Neural progenitor cell (in vitro differentiated cells): ENCODE data around the gene ZXDB. TPM values are rescaled to one million over a fixed set of nuclear protein-coding genes. Genes with fewer than 3 reads are reported as not detected.
"Not testable (repeated sequence)": the region's sequence is repeated elsewhere in the genome, so short reads cannot be mapped to it uniquely, and the experiment has no call there.

Source experiments
- DNase-seq: peaks from one replicate; pipeline ENCODE4 v3.0.0-alpha.2; 2016; ENCODE audit warnings: low spot score
- H2AFZ ChIP-seq: fragments of 200-600 bp; sonication (generic); replicated peaks from 2 replicates; pipeline ENCODE4 v1.6.1; 2016; ENCODE audit warnings: antibody characterized with exemption
- H3F3A ChIP-seq: fragments of 200-600 bp; sonication (generic); 2 replicates; pipeline ENCODE4 v1.6.1; 2016; ENCODE audit warnings: antibody characterized with exemption, low read depth
- H3K27ac ChIP-seq: fragments of 200-600 bp; sonication (generic); 2 replicates; pipeline ENCODE4 v1.5.1; 2016; ENCODE audit warnings: mild to moderate bottlenecking
- H3K27me3 ChIP-seq: fragments of 200-600 bp; sonication (generic); 2 replicates; pipeline ENCODE4 v1.6.1; 2016; ENCODE audit warnings: mild to moderate bottlenecking, moderate library complexity
- H3K36me3 ChIP-seq: fragments of 200-600 bp; sonication (generic); 2 replicates; pipeline ENCODE4 v1.5.1; 2016
- H3K4me1 ChIP-seq: fragments of 200-600 bp; sonication (generic); 2 replicates; pipeline ENCODE4 v1.6.1; 2016; ENCODE audit warnings: mixed run types
- H3K4me2 ChIP-seq: fragments of 200-600 bp; sonication (generic); 2 replicates; pipeline ENCODE4 v1.6.1; 2016
- H3K4me3 ChIP-seq: fragments of 200-600 bp; sonication (generic); 2 replicates; pipeline ENCODE4 v1.5.1; 2016
- H3K79me2 ChIP-seq: fragments of 200-600 bp; sonication (generic); 2 replicates; pipeline ENCODE4 v1.6.1; 2016; ENCODE audit warnings: low read depth
- H3K9ac ChIP-seq: fragments of 200-600 bp; sonication (generic); 2 replicates; pipeline ENCODE4 v1.6.1; 2016
- H3K9me3 ChIP-seq: fragments of 200-600 bp; sonication (generic); 2 replicates; pipeline ENCODE4 v1.5.1; 2016; ENCODE audit warnings: low read depth
- H4K20me1 ChIP-seq: fragments of 200-600 bp; sonication (generic); 2 replicates; pipeline ENCODE4 v1.6.1; 2016; ENCODE audit warnings: low read depth
- H3K27ac Mint-ChIP-seq: 3 replicates; pipeline ENCODE4 v1.8.0; 2021; ENCODE audit warnings: mixed read lengths
- H3K27me3 Mint-ChIP-seq: 2 replicates; pipeline ENCODE4 v1.8.0; 2022; ENCODE audit warnings: low read depth, mild to moderate bottlenecking, inconsistent platforms, moderate library complexity, mixed read lengths; ENCODE audit not compliant: insufficient read depth
- H3K36me3 Mint-ChIP-seq: 3 replicates; pipeline ENCODE4 v1.8.0; 2021; ENCODE audit warnings: mixed read lengths
- H3K4me1 Mint-ChIP-seq: 3 replicates; pipeline ENCODE4 v1.8.0; 2021; ENCODE audit warnings: mixed read lengths
- H3K4me3 Mint-ChIP-seq: 3 replicates; pipeline ENCODE4 v1.8.0; 2021; ENCODE audit warnings: mild to moderate bottlenecking, moderate library complexity, mixed read lengths
- H3K9me3 Mint-ChIP-seq: 3 replicates; pipeline ENCODE4 v1.8.0; 2020; ENCODE audit warnings: mixed read lengths
- EZH2 ChIP-seq: fragments of 200-600 bp; sonication (generic); IDR thresholded peaks from 2 replicates; pipeline ENCODE4 v1.6.1; 2017; ENCODE audit warnings: antibody characterized with exemption, mild to moderate bottlenecking, moderate library complexity
- EZH2phosphoT487 ChIP-seq: fragments of 200-600 bp; sonication (generic); IDR thresholded peaks from 2 replicates; pipeline ENCODE4 v1.6.1; 2017; ENCODE audit warnings: antibody characterized with exemption
- total RNA-seq: library from RNA; depleted of rRNA; stranded (reverse); fragments of >200 nt; gene quantifications from 2 replicates; pipeline ENCODE4 v1.2.3, GENCODE V29; 2015; ENCODE audit warnings: low replicate concordance
- TF ChIP-seq, protein P1 (sequence below): fragments of 200-600 bp; sonication (generic); IDR thresholded peaks from 2 replicates; pipeline ENCODE4 v1.5.1; 2017; ENCODE audit warnings: antibody characterized with exemption, mild to moderate bottlenecking

ZXDB gene
- total RNA-seq, 1 donor from 2014 or later, result 8.3 TPM

DNA sequence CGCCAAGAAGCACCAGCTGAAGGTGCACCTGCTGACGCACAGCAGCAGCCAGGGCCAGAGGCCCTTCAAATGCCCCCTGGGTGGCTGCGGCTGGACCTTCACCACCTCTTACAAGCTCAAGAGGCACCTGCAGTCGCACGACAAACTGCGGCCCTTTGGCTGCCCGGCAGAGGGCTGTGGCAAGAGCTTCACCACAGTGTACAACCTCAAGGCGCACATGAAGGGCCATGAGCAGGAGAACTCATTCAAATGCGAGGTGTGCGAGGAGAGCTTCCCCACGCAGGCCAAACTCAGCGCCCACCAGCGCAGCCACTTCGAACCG is 1.0 kb downstream of the ZXDB start:
- TF ChIP-seq, protein P1, sequence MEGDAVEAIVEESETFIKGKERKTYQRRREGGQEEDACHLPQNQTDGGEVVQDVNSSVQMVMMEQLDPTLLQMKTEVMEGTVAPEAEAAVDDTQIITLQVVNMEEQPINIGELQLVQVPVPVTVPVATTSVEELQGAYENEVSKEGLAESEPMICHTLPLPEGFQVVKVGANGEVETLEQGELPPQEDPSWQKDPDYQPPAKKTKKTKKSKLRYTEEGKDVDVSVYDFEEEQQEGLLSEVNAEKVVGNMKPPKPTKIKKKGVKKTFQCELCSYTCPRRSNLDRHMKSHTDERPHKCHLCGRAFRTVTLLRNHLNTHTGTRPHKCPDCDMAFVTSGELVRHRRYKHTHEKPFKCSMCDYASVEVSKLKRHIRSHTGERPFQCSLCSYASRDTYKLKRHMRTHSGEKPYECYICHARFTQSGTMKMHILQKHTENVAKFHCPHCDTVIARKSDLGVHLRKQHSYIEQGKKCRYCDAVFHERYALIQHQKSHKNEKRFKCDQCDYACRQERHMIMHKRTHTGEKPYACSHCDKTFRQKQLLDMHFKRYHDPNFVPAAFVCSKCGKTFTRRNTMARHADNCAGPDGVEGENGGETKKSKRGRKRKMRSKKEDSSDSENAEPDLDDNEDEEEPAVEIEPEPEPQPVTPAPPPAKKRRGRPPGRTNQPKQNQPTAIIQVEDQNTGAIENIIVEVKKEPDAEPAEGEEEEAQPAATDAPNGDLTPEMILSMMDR, result peak; percentile 20
- H3K36me3 Mint-ChIP-seq, H3K36me3 ChIP-seq, H3K27me3 Mint-ChIP-seq, H3F3A ChIP-seq, H3K27ac Mint-ChIP-seq, H4K20me1 ChIP-seq, H3K4me1 ChIP-seq, H3K27me3 ChIP-seq, H3K27ac ChIP-seq, H3K9me3 Mint-ChIP-seq, H3K9me3 ChIP-seq, H2AFZ ChIP-seq, H3K9ac ChIP-seq: not testable (repeated sequence)
- DNase-seq, result peak; percentile 67
- Histone ChIP-seq H3K4me2 (peak overlapping the region; percentile 66), H3K79me2 (peaks cover 32% of the 10 kb centered on the region), H3K4me3 (peak overlapping the region; percentile 64)
- Mint-ChIP-seq H3K4me3 (peak overlapping the region; percentile 80), H3K4me1 (peaks cover 21% of the 10 kb centered on the region)

DNA sequence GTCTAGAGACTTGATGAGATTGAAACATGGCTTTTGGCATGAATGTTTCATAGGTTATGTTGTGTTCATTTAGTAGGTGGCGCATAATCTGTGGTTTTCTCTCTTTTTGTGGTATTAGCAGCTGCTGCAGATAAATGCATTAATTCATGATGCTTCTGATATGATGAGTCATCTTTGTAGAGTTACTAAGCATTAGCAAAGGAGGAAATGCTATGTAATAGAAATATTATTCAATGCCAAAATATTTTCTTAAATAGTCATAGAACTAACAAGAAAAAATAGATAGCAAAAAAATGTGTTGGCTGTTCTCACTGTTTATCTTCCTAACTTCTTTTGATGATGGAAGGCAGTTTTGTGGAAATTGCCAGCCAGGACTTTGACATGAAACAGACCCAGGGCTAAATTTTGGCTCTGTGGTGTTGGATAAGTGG is 3.6 kb downstream of the ZXDB start:
- Mint-ChIP-seq H3K4me1 (peaks cover 21% of the 10 kb centered on the region), H3K27me3 (no peaks in the 10 kb centered on the region), H3K9me3 (peaks cover 2% of the 10 kb centered on the region), H3K4me3 (peak overlapping the region; percentile 27), H3K27ac (no peak overlapping the region), H3K36me3 (peaks cover 3% of the 10 kb centered on the region)
- Histone ChIP-seq H3K4me1 (no peaks in the 10 kb centered on the region), H3K4me3 (peak overlapping the region; percentile 27), H3K27me3 (no peaks in the 10 kb centered on the region), H3K9ac (no peak overlapping the region), H3K4me2 (peak overlapping the region; percentile 57), H3K36me3 (no peaks in the 10 kb centered on the region), H4K20me1 (peaks cover 6% of the 10 kb centered on the region), H3K27ac (no peak overlapping the region), H3F3A (no peaks in the 10 kb centered on the region), H3K9me3 (no peaks in the 10 kb centered on the region), H3K79me2 (peaks cover 32% of the 10 kb centered on the region), H2AFZ (no peak overlapping the region)
- DNase-seq, result no peak
- TF ChIP-seq EZH2phosphoT487, result no peak
- no peak for TF ChIP-seq EZH2

GRCh38 chrX:57596109-57596508 is 4.3 kb downstream of the ZXDB start:
- no peak overlapping the region for H3K27ac Mint-ChIP-seq
- peaks cover 2% of the 10 kb centered on the region for H3K9me3 Mint-ChIP-seq
- peaks cover 21% of the 10 kb centered on the region for H3K4me1 Mint-ChIP-seq
- H3K36me3 Mint-ChIP-seq, result peaks cover 3% of the 10 kb centered on the region
- no peaks in the 10 kb centered on the region for H3K9me3 ChIP-seq
- DNase-seq, result no peak
- no peaks in the 10 kb centered on the region for H3K27me3 Mint-ChIP-seq
- peak overlapping the region; percentile 57 for H3K4me2 ChIP-seq
- no peaks in the 10 kb centered on the region for H3K36me3 ChIP-seq
- peaks cover 32% of the 10 kb centered on the region for H3K79me2 ChIP-seq
- no peak overlapping the region for H2AFZ ChIP-seq
- H3K4me3 Mint-ChIP-seq, result peak overlapping the region; percentile 34
- H3K9ac ChIP-seq, result no peak overlapping the region
- peak overlapping the region; percentile 27 for H3K4me3 ChIP-seq
- H4K20me1 ChIP-seq, result peaks cover 6% of the 10 kb centered on the region
- H3K27me3 ChIP-seq, result no peaks in the 10 kb centered on the region
- TF ChIP-seq EZH2phosphoT487 (no peak), EZH2 (no peak)
- TF ChIP-seq, protein P1, result no peak
- no peaks in the 10 kb centered on the region for H3K4me1 ChIP-seq
- H3K27ac ChIP-seq, result no peak overlapping the region
- H3F3A ChIP-seq, result no peaks in the 10 kb centered on the region

- Histone ChIP-seq H3K27me3 (no peaks in the 10 kb centered on the region), H3K4me3 (peak overlapping the region; percentile 27), H3K9ac (no peak overlapping the region), H3K4me1 (no peaks in the 10 kb centered on the region), H2AFZ (no peak overlapping the region), H3K4me2 (peak overlapping the region; percentile 57), H3K9me3 (no peaks in the 10 kb centered on the region), H3K79me2 (peaks cover 32% of the 10 kb centered on the region), H3K36me3 (no peaks in the 10 kb centered on the region), H3F3A (no peaks in the 10 kb centered on the region), H3K27ac (no peak overlapping the region), H4K20me1 (peaks cover 6% of the 10 kb centered on the region)
- TF ChIP-seq EZH2 (no peak), EZH2phosphoT487 (no peak)
- TF ChIP-seq, protein P1, result no peak
- H3K36me3 Mint-ChIP-seq, result peaks cover 3% of the 10 kb centered on the region
- peaks cover 2% of the 10 kb centered on the region for H3K9me3 Mint-ChIP-seq
- H3K4me3 Mint-ChIP-seq, result no peak overlapping the region
- H3K4me1 Mint-ChIP-seq, result peaks cover 17% of the 10 kb centered on the region
- H3K27ac Mint-ChIP-seq, result no peak overlapping the region
- DNase-seq, result no peak
- H3K27me3 Mint-ChIP-seq, result no peaks in the 10 kb centered on the region
Measured at GRCh38 chrX:57596516-57596915, 4.7 kb downstream of the ZXDB start.
